SKM-1 (cell line): ENCODE results near the gene CD93.

Source experiments
- DNase-seq: peaks from one replicate; lab custom pipeline; 2025; ENCODE audit not compliant: unreplicated experiment; lab: John Stamatoyannopoulos, UW

Gene CD93

DNA sequence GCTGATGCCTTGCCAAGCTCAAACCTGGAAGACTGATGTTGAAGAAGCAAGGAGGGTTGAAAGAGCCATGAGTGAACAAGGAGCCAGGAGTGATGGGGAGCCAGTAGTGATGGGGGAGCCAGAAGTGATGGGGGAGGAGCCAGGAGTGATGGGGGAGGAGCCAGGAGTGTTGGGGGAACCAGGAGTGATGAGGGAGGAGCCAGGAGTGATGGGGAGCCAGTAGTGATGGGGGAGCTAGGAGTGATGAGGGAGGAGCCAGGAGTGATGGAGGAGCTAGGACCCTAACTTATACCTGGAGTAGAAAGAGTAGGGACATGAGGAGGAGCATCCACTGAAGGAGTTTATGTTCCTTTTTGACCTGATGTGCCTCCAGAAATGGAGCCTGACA, 14.6 kb upstream of the CD93 start:
- DNase-seq: no peak

DNA sequence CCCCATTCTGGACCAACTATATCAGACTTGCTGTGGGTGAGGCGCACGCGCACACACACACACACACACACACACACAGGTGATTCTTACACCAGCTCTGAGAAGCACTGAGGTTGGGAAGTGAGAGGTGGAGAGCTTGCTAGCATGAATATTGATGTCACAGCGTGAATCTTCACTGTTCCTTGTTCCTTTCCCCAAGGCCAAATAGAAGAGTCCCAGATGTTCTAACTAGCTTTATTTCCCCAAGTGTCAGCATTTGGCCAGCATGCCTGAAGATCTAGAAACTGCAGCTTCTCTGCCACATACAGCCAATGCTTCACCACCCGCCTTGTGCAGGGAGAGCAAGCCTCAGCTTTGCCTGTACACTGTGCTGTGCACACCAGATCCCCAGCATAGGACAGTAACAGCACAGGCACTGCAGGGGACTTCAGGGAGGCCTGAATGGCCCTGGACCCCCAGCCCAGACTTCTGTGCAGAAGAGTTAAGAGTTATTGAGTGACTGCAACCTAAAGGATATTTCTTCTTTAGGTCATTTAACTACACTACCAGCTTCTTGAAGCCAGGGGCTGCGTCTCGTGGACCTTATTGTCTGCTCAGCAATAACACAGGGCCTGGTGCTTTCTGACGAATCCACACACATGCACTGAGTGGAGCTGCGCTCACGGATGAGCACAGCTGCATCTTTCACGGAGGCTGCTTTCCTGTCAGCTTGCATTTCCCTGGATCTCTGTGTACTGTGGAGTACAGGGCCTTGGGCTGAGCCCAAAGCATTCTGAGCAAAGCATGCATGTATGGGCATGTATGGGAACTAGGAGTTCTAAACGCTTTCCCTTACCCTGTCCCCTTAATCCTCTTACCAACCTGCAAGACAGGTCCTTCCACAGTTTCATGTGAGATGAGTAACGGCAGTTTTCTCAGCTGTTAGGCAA, 13.9 kb upstream of the CD93 start:
- no peak for DNase-seq

DNA sequence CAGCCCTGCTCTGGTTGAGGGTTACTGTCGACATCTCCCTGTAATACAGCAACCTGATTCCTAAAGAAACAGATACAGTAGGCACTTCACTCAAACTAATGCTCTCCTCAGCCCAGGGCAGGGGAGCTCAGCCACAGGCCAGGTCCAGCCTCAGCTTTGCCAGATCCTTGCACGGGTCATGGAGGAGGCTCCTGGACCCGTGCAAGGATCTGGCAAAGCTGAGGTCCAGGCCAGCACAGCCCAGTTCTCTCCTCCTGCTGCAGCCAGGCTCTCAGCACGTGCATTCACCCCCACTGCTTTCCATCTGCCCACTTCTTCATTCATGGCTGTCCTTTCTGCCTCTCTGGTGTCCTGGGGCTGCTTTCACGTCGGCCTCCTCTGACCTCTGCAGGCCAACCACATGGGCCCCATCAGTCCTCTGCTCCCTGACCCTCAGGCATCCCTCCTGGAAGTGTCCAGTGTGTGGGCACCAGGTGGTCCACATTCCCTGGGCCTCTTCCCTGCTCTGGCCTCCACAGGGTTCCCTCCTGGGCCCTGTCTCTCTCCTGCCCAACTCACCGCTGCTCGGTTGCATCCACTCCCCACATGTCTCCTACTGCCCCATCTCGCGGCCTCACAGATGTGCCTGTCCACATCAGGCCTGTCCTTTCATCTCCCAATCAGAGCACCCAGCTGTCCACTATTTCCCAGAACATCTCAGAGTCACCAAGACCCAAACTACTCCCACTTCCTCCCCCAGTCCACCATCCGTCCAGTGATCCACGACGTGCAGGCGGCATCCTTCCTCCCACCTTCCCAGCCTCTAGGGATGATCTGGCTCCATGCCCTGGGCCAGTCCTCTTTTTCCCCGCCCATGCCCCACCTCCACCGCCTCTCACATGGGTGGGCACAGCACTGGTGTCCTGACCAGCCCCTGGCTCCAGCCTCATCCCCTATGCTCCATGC, 11.8 kb upstream of the CD93 start:
- no peak for DNase-seq

DNA sequence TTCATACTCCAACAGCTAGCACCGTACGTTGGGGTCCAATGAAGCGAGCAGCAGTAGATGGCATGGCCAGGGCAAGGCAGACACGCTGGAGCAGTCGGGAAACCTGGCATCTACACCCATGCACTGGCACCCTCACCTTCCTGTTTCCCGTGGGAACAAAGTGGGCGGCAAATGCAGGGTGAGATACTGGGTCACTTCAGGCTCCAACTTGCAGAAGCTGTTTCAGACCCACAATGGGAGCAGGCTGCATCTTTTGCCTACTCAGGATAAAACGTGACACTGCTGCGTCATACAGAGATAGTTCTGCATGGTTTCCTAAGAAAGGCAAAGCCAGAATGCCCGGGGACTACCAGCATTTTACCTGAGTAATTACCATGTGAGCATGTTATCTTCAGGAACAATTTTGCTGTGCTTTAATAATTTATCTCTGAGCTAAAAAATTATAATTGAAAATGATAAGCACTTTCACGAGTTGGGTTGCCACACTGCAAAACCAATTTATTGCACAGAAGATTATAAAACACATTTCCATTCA, 10.9 kb upstream of the CD93 start:
- no peak for DNase-seq

DNA sequence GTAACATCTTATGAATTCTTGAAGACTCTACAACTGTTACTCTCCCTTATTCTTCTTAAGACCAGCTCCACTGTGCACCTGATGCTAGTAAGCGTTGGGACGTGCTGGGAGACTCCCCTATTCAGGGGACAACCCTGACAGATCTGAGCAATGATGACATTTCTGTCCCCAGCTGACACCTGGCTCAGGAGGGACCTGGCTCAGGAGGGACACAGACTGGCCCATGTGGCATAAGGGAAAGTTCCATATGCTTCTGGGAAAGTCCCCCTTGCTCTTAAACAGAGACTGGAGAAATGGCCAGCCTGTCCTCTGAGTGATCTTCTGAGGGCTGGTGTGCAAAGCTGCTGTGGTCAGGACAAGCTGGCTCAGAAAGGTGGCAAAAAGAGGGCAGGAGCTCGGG, 10.0 kb upstream of the CD93 start:
- DNase-seq: no peak

DNA sequence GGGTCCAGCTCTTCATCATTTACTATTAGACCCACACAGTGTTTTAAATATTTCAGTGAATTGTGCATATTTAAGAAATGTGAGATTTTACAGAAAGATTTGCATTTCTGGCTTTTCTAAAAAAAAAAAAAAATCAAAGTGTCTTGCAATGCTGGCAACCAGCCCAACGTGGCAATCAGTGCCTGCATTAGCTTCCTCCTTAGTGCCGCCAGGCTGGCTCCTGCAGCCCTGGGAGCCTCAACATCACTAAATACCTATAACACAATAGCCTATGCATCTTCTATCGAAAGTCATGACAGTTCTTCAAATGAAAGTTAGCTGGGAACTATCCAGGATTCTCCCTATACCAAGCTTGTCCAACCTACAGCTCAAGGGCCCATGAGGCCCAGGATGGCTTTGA, 9.4 kb upstream of the CD93 start:
- DNase-seq: no peak

DNA sequence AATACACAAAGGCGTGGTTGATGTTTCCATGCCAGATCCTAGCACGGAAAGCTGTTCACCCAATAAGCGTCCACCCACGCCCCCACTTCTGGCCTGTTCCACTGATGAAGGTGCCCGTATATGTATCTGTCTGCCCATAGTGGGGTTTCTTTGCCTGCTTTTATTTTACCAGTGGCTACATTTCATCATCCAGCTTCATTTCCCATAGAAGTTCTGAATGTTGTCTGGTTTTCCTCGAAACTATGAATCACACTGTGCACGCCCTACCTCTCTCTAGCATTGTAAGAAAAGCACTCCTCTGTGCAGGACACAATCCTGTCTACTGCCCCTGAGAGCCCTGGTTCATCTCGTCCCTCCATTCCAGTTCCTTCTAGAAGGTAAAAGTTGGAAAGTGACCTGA, 8.8 kb upstream of the CD93 start:
- no peak for DNase-seq

DNA sequence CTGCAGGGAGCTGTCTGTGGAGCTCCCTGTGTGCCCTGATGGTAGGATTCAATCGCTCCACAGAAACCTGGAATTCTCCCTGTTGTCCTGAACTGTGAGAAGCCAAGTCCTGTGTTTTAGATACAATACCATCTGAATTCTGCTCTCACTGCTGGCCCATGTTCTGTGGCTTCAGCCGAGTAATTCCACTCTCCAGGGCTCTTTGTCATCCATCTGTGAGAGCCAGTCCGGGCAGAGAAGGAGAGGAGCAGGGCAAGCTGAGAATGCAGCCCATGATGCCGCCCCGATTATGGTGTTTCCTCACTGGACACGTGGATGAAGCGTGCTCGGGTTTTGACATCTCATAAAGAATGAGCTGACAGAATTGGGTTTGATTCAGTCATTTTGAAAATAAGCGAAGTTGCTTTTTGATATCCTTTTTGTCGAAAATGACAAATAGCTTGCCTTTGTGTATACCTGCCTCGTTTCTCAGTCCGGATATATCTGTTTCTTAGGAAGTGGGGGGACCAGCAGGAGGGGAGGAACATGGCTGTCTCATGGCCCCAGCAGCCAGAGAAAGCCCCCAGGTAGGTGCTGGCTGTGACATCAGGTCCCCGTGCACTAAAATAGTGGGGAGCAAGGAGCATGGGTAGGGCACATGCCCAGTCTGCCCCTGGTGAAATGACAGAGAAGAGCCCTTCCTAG, 8.2 kb upstream of the CD93 start:
- no peak for DNase-seq

DNA sequence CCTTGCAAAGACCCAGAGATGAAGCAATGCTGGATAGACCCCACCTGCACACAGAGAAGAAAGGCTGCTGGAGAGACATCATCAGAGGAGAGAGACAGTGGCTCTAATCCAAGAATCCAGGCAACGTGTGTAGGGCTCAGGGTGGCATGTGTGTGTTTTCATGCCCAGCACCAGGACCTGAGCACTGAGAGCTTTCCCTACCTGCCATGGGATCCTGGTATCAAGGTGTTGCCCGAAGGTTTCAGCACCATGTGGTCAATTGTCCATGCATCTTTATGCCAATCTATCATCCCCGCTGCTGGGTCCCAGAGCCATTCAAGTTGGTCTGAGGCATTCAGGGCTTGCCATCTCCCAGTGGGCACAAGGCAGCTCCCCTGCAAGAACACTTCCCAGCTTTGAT, 7.5 kb upstream of the CD93 start:
- no peak for DNase-seq

DNA sequence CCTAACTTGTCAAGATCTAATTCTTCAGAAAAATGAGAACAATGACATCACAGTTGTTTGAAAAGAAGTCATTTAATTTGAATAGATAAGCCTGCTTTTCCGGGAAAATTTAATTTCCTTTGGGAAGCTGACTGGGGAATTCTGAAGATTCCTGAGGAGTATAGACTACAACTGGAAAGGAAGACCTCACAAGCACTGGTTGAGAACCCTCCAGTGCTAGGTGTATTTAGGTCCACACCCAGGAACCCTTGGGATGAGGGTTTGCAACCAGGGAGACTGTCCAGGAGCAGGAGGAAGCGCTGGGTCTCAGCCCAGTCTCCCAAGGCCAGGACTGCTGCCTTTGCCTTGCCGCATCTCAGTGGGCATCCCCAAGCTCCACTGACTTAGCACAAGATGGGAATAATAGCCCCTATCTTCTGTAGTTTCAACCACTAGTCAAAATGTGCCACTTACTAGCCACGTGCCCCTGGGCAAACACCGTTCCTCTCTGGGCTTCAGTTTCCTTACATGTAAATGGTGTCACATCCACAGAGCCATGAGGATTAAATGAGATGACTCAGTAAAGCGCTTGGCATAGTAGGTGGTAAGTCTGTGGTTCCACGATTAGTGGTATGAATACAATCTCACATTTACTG, 6.9 kb upstream of the CD93 start:
- DNase-seq: no peak

DNA sequence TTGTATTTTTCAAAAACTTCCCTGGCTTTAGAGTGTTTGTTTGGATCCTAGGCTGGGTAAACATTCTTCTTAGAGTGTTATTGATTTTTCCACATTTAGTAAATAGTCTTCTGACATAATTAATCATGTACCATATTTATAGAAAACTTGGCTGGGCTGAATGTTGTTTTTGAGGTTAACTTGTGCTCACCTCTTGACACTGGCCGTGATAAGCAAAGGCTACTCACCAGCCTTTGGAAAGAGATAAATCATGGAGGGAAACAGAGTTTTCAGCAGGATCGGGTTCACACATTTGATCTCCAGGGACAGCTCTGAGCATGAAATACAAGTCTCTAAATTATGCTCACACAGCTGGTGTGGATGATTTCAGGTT, 6.2 kb upstream of the CD93 start:
- no peak for DNase-seq

DNA sequence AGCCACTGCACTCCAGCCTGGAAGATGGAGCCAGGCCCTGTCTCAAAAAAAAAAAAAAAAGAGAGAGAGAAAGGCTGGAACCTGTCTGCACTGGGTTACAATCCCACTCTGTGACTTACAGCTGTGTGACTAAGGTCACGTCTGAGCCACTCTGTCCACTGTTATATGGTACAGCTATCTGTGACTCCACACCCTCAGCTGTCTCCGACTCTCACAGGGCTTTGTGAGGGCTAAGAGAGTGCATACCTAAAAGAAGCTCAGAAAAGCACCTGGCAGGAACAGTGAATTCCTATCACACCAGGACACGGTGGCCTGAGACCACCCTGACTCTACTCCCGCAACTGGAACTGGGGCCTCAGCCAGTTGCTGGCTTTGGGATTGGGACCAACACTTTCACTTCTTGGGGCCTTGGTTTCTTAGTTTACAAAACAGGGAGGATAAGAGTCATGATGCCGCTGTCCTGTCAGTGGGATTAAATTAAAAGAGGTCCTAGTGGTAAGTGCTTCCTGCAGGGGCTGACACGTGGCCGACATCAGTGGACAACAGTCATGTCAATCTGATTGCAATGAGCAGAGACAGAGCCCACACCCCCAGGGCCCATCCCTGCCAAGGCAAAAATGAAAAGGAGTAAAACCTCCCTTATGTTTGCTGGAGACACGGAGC, 5.7 kb upstream of the CD93 start:
- DNase-seq: no peak

DNA sequence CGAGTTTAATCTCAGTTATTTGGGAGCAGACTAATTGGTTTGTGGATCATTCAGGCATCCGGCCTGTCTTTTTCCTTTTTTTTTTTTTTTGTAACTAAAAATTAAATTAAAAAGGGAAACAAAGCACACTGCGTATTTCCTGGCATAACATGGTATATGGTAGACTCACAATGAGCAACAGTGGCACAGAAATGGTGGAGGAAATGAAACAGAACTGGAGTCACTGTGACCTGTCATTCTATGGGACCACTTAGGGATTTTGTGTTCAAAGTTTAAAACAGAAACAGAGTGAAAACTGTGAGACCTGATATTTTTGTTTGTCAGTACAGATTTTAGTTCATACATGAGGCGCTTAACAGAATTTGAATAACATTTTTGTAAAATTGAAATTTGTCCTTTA, 4.8 kb upstream of the CD93 start:
- no peak for DNase-seq

DNA sequence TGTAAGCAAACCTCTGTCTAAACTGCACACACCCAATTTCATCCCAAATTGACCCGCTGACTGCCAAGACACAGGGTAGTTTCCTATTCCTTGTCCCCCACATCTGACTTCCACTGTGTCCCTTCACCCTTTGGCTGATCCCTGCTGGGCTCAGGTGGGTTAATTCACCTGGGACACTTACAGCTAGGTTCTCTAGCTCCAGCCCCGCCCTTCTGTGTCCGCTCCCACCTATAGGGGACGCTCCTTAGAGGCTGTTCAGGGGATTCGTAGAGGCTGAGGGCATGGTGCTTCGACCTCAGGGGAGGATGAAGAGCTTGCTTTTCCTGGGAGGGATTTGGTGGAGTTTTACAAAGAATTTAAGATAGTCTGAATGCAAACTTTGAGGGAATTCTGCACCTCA, 4.0 kb upstream of the CD93 start:
- DNase-seq: no peak

DNA sequence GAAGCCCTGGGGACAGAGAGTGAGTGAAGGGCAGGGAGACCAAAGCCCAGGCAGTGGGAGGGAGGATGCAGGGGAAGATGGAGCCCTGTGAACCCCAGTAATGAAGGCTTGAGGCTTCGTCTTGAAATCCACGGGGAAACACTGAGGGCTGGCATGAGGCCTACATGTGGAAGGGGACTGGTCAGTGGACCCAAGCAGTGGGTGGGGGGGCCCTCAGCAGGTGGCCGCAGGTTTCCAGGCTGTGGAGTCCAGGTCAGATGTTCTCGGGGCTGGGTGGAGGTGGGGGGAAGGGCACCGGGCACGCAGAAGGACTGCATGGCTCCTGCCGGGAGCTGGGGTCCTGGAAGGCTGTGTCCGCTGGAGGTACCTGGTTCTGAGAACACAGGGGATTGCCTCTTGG, 2.7 kb upstream of the CD93 start:
- no peak for DNase-seq

DNA sequence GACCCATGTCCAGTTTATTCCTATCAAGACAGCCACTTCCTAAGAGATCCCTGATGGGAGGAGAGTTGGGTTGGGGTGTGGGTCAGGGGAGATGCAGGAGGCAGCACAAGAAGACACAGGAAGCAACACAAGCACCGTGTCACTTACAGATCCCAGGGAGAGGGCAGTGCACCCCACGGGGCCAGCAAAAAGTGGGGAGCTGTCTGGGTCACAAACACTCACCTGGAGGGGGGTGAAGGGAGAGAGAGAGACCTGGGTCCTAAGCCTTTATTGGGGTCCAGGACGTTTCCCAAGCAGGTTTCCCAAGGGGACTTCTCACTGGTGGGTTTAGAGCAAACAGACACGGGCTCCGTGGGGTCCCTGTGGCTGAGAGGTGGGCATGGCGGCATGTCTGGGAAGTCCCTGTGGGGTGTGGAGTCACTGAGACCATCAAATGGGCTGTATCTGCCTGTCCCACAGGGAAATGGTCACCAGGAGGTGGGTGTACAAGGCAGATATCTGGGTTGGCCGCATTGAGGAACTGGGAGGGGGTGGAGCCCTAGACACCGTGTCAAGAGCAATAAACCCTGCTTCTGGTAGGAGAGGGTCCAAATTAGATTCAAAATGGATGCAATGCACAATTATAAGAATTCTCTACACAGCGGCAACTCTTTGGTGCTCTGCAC, 1.6 kb upstream of the CD93 start:
- DNase-seq: no peak

DNA sequence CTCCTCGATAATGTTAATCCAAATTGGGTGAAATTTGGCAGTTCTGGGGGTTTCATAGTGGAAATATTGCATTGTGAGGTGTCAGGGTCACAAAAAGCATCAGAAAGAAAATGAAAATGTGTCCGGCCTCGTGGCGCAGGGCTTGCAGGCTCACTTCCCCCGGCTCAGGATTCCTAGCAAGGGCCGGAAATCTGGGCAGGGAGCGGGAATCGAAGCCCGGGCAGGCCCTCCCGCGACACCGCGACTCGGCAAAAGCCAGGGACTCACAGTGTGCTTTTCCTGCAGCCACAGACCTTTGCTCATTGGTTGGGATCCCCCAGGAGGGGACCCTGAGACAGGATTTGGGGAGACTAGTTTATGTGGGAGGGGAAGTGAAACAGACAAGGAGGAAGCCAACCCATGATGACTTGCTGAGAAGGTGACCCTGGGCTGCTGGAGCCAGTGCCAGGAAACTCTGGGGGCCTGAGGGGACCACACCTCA, 847 bp upstream of the CD93 start:
- no peak for DNase-seq

DNA sequence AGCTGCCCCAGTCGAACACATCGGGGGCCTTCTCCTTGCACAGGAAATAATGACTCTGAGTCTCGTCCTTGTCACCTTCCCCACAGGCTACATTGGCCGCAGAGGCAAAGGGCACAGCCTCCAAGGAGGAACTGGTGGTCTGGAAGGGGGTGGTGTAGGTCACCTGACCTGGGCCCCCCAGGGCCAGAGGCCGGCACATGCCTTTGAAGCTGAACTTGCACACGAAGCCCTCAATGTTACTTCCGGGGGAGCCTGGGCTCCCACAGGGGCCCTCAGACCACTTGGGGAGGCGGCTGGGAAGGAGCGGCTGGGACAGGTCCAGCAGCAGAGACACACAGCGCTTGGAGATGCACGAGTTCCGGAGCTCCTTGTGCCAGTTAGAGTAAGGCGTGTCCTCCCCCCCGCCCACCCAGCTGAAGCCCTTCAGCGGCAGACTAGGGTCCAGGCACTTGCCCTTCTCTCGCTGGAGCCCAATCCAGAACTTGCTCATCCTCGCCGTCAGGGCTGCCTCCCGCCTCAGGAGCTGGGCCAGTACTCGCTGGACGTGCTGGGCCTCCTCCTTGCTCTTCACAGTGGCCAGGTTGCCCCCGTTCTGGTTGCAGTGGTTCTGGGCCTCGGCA, 578 bp downstream of the CD93 start:
- DNase-seq: no peak

DNA sequence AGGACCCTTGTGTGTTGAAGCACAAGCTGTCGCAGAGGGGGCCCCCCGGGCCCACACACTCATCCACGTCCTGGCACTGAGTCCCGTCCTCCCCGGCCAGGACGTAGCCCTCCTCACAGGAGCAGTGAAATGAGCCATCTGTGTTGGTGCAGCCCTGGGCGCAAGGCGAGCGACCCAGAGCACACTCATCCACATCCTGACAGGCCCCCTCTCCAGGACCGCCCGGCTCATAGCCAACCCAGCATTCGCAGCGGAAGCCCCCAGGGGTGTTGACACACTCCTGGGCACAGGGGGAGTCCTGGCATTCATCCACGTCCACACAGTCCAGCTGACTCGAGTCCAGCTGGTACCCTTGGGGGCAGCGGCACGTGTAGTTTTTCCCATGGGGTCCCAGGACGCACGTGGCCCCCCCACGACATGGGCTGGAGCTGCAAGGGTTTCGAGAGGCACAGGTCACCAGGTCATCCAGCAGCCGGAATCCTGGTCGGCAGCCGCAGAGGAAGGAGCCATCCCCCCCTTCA, 1.2 kb downstream of the CD93 start:
- DNase-seq: no peak
